WI38 (cell line): ENCODE data around the gene F10.

Experiments
- H3K4me3 ChIP-seq: 2 replicates; pipeline ENCODE4 v1.5.1; 2011; ENCODE audit warnings: low read depth, mild to moderate bottlenecking, control low read depth, low read length
- TF ChIP-seq, protein P1 (sequence below): IDR thresholded peaks from 2 replicates; pipeline ENCODE4 v1.5.1; 2012; ENCODE audit warnings: low read depth, mild to moderate bottlenecking, control low read depth, low read length

The F10 gene

DNA sequence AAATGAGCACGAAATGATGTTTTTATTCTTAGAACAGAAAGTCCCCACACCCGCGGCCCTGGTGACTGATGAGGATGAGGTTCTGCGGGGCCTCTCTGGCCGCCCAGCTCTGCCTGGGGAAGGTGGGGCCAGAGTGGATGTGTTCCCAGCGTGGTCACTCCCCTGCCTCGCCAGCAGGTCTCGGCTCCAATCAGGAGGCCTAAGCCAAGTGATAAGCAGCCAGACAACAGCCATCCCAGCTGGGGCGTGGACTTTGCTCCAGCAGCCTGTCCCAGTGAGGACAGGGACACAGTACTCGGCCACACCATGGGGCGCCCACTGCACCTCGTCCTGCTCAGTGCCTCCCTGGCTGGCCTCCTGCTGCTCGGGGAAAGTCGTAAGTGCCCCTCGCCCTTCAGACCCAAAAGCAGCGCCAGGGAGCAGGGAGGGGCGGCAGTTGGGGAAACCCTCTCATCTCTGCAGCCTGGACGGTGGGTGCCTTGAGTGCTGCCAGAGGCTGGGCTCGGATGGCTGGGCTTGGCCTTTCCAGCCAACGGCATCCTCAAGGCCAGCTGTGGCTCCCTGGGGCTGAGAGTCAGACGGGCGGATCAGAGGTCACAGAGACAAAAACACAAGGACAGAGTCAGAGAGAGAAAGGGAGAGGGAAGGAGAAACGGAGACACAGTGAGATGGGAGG, at the start of gene F10:
TSS of gene F10 (plus strand) at position 250 of the 676 bp plus-strand sequence. CDS start at position 307, 57 bp downstream.
- TF ChIP-seq, protein P1, sequence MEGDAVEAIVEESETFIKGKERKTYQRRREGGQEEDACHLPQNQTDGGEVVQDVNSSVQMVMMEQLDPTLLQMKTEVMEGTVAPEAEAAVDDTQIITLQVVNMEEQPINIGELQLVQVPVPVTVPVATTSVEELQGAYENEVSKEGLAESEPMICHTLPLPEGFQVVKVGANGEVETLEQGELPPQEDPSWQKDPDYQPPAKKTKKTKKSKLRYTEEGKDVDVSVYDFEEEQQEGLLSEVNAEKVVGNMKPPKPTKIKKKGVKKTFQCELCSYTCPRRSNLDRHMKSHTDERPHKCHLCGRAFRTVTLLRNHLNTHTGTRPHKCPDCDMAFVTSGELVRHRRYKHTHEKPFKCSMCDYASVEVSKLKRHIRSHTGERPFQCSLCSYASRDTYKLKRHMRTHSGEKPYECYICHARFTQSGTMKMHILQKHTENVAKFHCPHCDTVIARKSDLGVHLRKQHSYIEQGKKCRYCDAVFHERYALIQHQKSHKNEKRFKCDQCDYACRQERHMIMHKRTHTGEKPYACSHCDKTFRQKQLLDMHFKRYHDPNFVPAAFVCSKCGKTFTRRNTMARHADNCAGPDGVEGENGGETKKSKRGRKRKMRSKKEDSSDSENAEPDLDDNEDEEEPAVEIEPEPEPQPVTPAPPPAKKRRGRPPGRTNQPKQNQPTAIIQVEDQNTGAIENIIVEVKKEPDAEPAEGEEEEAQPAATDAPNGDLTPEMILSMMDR, result no peak
- no peak within 1 kb of the TSS for H3K4me3 ChIP-seq

DNA sequence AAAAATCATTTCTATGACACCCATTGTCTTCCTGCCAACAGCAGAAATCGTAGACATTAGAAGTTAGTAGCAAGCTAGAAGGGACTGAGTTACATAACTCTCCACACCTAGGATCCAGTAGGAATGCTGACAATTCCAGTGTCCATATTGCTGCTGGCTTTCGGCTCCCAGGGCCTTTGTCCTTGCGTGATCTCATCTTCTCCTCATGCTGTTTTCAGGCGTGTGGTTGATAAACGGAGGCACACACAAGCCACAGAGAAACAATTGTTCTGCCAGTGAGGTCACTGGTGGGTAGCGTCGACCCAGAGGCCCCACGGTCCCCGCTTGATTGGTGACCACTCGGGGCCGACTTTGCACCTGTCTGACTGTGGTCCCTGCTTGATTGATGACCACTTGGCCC, 48.7 kb upstream of the F10 start:
- no peak overlapping the region for H3K4me3 ChIP-seq
- TF ChIP-seq, protein P1, result no peak

DNA sequence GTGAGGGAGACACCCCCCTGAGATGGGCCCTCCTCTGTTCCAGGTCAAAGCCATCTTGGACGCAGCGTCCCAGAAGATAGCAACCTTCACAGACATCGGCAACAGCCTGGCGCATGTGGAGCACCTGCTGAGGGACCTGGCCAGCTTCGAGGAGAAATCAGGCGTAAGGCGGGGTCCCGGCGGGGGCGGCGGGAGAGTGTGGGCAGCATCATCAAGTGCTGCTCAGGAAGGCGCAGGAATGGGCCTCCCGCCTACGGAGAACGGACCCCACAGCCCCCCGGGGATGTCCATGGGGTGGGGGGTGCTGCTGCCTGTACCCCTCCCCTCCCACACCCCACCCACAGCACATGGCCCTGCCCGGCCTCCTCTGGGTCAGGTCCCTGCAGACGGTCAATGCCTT, 48.2 kb upstream of the F10 start:
- TF ChIP-seq, protein P1, result no peak
- H3K4me3 ChIP-seq, result no peak overlapping the region

DNA sequence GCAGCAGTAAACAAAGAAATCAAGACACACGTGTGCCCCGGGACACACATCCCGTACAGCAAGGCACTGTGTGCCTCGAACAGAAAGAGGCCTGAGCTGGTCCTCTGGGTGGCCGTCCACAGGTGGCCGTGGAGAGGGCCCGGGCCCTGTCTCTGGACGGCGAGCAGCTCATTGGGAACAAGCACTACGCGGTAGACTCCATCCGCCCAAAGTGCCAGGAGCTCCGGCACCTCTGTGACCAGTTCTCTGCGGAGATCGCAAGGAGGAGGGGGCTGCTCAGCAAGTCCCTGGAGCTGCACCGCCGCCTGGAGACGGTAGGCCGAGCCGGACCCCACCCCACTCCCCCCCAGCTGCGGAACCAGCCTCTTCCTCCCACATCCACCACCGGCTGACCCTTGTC, 47.7 kb upstream of the F10 start:
- no peak overlapping the region for H3K4me3 ChIP-seq
- TF ChIP-seq, protein P1, result no peak

DNA sequence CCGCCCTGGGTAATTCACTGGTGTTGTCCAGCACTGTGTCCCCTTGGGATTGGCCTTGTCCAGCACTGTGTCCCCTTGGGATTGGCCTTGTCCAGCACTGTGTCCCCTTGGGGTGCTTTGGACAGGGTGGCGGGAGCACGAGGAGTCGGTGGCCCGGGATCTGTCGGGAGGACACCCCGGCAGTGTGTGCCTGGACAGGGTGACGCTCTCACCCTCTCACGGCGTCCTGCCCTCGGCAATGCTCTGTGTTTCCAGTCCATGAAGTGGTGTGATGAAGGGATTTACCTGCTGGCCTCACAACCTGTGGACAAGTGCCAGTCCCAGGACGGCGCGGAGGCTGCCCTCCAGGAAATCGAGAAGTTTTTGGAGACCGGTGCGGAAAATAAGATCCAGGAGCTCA, 46.9 kb upstream of the F10 start:
- TF ChIP-seq, protein P1, result no peak
- no peak overlapping the region for H3K4me3 ChIP-seq

DNA sequence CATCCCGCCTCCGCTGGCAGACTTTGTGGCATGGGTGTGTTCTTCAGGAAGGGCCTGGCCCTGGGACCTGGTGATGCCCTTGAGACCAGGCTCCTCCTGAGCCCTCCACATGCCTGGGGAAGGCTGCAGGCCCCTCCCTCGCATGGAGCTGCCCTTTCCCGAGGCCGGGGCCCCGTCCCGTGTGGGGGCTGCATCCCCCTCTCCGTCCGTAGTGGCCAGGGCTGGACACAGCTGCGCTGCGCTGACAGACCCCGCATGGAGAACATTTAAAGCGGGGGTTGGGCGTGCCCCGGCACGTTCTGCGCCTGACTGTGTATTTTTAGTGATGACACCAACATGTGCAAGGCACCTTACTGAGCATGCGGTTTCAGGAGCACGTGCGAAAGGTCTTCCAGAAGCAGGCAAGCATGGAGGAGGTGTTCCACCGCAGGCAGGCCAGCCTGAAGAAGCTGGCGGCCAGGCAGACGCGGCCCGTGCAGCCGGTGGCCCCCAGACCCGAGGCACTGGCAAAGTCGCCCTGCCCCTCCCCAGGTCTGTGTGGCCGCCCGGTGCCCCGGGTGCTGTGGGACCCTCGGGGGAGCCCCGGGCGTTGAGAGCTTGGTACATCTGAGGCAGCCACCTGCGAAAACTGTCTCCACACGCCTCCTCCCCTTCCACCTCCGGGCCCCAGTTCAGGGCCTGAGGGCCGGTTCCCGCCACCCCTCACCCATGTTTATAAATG, 45.8 kb upstream of the F10 start:
- TF ChIP-seq, protein P1, result no peak
- no peak overlapping the region for H3K4me3 ChIP-seq

DNA sequence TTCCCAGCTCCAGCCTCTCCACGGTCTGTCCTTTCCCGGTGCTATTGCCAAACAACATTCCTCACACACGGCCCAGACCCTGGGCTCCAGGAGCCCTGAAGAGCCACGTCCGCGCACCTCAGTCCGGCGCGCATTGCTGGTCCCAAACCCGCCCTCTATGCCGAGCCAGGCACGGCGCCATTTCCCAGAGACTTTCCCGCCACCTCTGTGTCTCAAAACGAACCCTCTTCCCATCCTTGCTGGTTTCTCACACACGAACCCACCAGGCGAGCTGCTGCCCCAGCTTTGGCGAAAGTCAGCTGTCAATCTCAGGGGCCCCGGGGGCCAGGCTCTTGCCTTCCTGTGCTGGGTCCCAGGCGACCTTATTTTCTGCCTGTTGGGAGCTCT, 45.0 kb upstream of the F10 start:
- H3K4me3 ChIP-seq, result no peak overlapping the region
- TF ChIP-seq, protein P1, result no peak
